Measurements from ENCODE around the gene BCAP31.
"Not testable (repeated sequence)": the region's sequence is repeated elsewhere in the genome, so short reads cannot be mapped to it uniquely, and the experiment has no call there.

BCAP31 gene

GRCh38 chrX:153702336-153703035 lies 21.7 kb downstream of the BCAP31 start:
- CTCF ChIA-PET = interaction anchor here (1.2 kb wide), 1 partner anchor 15 kb away, joined by 4 read pairs; the partner anchor contains the start of gene SLC6A8
- Mint-ChIP-seq H3K4me1 (no peaks in the 10 kb centered on the region), H3K36me3 (peaks cover 8% of the 10 kb centered on the region), H3K27ac (no peak overlapping the region), H3K4me3 (no peak overlapping the region), H3K9me3 (no peaks in the 10 kb centered on the region), H3K27me3 (no peaks in the 10 kb centered on the region)
- DNase-seq = no peak

- no peak for DNase-seq
- Mint-ChIP-seq H3K27me3 (no peaks in the 10 kb centered on the region), H3K4me3 (no peak overlapping the region), H3K4me1 (no peaks in the 10 kb centered on the region), H3K36me3 (peaks cover 12% of the 10 kb centered on the region), H3K27ac (no peak overlapping the region), H3K9me3 (no peaks in the 10 kb centered on the region)
- CTCF ChIA-PET = no interaction called here
Observed at GRCh38 chrX:153701706-153702105, 22.5 kb downstream of the BCAP31 start.

- CTCF ChIA-PET = interaction anchor here (0.6 kb wide), 1 partner anchor 267 kb away, joined by 3 read pairs; no protein-coding TSS in a partner anchor
- DNase-seq = no peak
- Mint-ChIP-seq H3K27ac (no peak overlapping the region), H3K27me3 (no peaks in the 10 kb centered on the region), H3K4me3 (no peak overlapping the region), H3K36me3 (peaks cover 12% of the 10 kb centered on the region), H3K4me1 (no peaks in the 10 kb centered on the region), H3K9me3 (no peaks in the 10 kb centered on the region)
Observed at GRCh38 chrX:153700967-153701366, 23.2 kb downstream of the BCAP31 start.

DNA sequence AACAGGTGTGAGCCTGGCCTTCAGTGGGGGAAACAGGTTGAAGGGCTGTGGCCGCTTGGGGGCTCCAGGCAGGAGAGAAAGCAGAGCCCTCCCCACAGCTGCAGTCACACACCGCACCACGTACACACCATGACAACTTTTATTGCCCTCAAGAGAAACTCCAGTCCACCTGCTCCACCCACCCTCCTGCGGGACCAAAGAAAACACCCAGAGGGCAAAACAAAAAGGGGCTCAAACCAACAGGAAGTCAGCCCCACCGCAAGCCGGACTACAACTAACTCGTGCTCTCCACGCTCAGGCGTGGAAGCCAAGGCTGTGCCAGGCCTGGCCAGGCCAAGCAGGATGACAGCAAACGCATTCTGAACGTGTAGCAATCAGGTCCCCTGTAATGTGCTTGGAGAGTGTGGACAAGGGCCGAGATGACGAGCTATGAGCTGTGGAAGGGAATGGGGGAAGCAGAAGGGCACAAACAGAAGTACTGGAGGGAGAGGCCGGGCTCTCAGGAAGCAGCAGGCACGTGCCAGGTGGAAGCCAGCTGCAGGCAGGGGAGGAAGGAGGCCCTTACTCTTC lies 23.7 kb downstream of the BCAP31 start:
- Mint-ChIP-seq H3K4me3 (no peak overlapping the region), H3K36me3 (peaks cover 12% of the 10 kb centered on the region), H3K4me1 (no peaks in the 10 kb centered on the region), H3K9me3 (no peaks in the 10 kb centered on the region), H3K27me3 (no peaks in the 10 kb centered on the region), H3K27ac (no peak overlapping the region)
- CTCF ChIA-PET = no interaction called here
- DNase-seq = no peak

GRCh38 chrX:153699784-153700371 lies 24.3 kb downstream of the BCAP31 start:
- H3K9me3 Mint-ChIP-seq, CTCF ChIA-PET, DNase-seq, H3K27me3 Mint-ChIP-seq, H3K4me3 Mint-ChIP-seq, H3K27ac Mint-ChIP-seq, H3K4me1 Mint-ChIP-seq: not testable (repeated sequence)
- H3K36me3 Mint-ChIP-seq = peaks cover 11% of the 10 kb centered on the region

GRCh38 chrX:153699210-153699783 lies 24.9 kb downstream of the BCAP31 start:
- H3K4me3 Mint-ChIP-seq, H3K27me3 Mint-ChIP-seq, DNase-seq, H3K36me3 Mint-ChIP-seq, CTCF ChIA-PET, H3K27ac Mint-ChIP-seq, H3K4me1 Mint-ChIP-seq, H3K9me3 Mint-ChIP-seq: not testable (repeated sequence)

DNA sequence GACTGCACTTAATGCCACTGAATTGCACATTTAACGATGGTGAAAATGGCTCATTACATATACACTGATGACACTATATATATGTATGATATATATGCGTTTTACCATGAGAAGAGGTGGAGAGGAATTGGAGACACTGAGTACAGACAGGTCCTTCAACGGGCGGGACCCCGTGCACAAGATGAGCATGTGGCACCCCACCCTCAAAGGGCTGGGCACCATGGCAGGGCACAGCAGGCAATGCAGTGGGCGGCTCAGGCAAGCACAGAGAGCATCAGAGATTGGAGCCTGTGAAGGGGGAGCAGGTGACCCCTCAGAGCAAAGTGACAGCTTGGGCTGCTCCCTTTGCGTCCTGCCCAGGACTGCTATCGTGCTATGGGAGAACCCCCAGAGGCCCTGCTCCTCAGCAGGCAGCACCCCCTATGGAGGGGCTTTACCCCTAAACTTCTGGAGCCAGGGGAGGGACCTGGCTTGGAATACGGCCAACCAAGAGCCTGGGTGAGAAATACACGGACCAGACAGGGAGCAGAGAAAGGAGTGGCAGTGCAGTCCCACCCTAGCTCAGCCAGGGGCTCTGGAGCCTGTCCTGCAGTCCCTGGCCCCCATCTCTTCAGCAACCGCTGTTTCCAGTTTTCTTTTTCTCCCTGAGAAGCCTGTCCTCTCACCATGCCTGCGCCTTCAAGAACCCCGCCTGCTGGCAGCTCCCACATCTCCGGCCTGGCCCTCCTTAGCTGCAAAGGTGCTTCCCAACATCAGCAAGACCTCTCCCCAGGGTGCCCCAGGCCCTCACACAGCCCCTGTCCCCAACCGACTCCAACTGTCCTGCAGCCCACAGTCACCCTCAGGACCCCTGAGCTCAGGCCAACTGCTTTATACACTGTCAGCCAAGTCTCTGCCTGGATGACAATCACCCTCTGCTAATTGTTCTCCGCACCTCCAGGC lies 26.0 kb downstream of the BCAP31 start:
- Mint-ChIP-seq H3K27ac (no peak overlapping the region), H3K36me3 (peaks cover 8% of the 10 kb centered on the region), H3K4me1 (no peaks in the 10 kb centered on the region), H3K27me3 (no peaks in the 10 kb centered on the region), H3K9me3 (no peaks in the 10 kb centered on the region), H3K4me3 (no peak overlapping the region)
- CTCF ChIA-PET = no interaction called here
- no peak for DNase-seq

DNA sequence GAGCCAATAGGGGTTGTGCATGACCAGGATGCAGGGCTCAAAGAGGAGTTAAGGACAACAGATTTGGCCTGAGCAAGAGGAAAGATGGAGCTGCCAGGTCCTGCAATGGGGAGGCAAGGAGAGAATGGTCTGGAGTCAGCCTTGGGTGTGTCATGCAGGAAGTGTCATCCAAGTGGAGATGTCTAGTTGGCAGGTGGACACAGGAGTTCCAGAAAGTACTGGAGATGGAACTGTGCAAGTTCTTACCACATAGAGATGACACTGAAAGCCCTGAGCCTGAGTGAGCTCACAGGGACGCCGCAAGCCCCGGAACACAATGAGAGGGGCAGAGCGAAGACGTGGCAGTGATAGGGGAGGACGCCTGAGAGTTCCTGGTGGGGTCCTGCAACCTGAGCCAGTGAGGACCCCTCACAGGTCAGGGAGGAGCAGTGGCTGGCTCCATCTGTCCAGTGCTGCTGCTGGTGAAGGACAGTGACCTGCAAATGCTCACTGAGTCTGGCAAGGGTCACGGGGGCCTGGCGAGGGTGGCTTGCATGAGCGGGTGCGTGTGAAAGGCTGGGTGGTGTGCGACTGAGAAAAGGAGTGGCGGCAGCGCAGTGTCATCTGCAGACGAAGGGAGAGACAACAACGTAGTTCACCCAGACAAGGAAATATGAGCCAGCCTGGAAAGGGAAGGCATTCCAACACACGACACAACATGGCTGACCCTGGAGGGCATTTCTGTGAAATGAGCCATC lies 27.0 kb downstream of the BCAP31 start:
- H3K4me1 Mint-ChIP-seq, H3K9me3 Mint-ChIP-seq, DNase-seq, H3K4me3 Mint-ChIP-seq, H3K36me3 Mint-ChIP-seq, H3K27me3 Mint-ChIP-seq, H3K27ac Mint-ChIP-seq, CTCF ChIA-PET: not testable (repeated sequence)

- CTCF ChIA-PET, H3K4me1 Mint-ChIP-seq: not testable (repeated sequence)
Observed at GRCh38 chrX:153696538-153696937, 27.6 kb downstream of the BCAP31 start.

GRCh38 chrX:153696100-153696499 lies 28.1 kb downstream of the BCAP31 start:
- Mint-ChIP-seq H3K36me3 (peaks cover 8% of the 10 kb centered on the region), H3K27me3 (peaks cover 3% of the 10 kb centered on the region), H3K27ac (no peak overlapping the region), H3K4me3 (no peak overlapping the region), H3K9me3 (no peaks in the 10 kb centered on the region), H3K4me1 (no peaks in the 10 kb centered on the region)
- CTCF ChIA-PET = no interaction called here
- no peak for DNase-seq

More at GRCh38 chrX:153696538-153696937, 27.6 kb downstream of the BCAP31 start:
- not testable (repeated sequence) for H3K9me3 Mint-ChIP-seq, H3K27me3 Mint-ChIP-seq, H3K36me3 Mint-ChIP-seq, H3K4me3 Mint-ChIP-seq, H3K27ac Mint-ChIP-seq, DNase-seq

- H3K27ac Mint-ChIP-seq = no peak overlapping the region
- peaks cover 8% of the 10 kb centered on the region for H3K36me3 Mint-ChIP-seq
- CTCF ChIA-PET = no interaction called here
- no peak overlapping the region for H3K4me3 Mint-ChIP-seq
- H3K9me3 Mint-ChIP-seq = no peaks in the 10 kb centered on the region
- no peaks in the 10 kb centered on the region for H3K4me1 Mint-ChIP-seq
- no peak for DNase-seq
- H3K27me3 Mint-ChIP-seq = peaks cover 17% of the 10 kb centered on the region
Observed at GRCh38 chrX:153694687-153695270, 29.4 kb downstream of the BCAP31 start.

- DNase-seq, H3K4me3 Mint-ChIP-seq, CTCF ChIA-PET, H3K9me3 Mint-ChIP-seq, H3K4me1 Mint-ChIP-seq, H3K36me3 Mint-ChIP-seq, H3K27ac Mint-ChIP-seq: not testable (repeated sequence)
- H3K27me3 Mint-ChIP-seq = peaks cover 22% of the 10 kb centered on the region
Observed at GRCh38 chrX:153694256-153694655, 29.9 kb downstream of the BCAP31 start.

DNA sequence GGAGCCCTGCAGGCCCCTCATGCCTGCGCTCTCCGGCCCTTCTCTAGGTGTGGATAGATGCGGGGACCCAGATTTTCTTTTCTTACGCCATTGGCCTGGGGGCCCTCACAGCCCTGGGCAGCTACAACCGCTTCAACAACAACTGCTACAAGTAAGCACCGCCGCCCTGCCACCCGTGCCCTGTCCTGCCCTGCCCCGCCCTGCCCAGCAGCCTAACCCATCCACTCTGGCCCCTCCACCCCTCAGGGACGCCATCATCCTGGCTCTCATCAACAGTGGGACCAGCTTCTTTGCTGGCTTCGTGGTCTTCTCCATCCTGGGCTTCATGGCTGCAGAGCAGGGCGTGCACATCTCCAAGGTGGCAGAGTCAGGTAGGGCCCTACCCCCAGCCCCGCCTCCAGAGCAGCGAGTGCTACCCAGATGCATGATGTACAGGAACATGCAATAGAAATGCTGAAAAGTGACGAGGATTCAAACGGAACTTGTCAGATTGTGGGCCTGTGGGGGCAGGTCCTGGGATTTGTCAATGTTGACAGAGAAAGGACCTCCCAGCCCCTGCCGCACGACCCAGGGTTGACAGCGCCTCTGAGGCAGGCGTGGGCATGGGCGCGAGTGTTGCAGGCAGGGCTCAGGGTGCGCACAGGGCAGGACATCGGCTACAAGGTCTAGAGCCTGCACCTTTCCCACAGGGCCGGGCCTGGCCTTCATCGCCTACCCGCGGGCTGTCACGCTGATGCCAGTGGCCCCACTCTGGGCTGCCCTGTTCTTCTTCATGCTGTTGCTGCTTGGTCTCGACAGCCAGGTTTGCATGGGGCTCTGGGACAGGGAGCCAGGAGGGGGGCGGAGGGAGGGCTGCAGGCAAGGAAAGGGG lies 30.7 kb downstream of the BCAP31 start:
- DNase-seq = no peak
- H3K36me3 Mint-ChIP-seq = peaks cover 5% of the 10 kb centered on the region

More for the DNA sequence above, 30.7 kb downstream of the BCAP31 start:
- H3K4me1 Mint-ChIP-seq = no peaks in the 10 kb centered on the region
- H3K9me3 Mint-ChIP-seq = no peaks in the 10 kb centered on the region
- peaks cover 23% of the 10 kb centered on the region for H3K27me3 Mint-ChIP-seq
- H3K4me3 Mint-ChIP-seq = no peak overlapping the region
- CTCF ChIA-PET = no interaction called here
- H3K27ac Mint-ChIP-seq = no peak overlapping the region

Data from activated naive CD4-positive, alpha-beta T cell treated with anti-CD3 and anti-CD28 coated beads, Interleukin-2, amount 10 ng/mL, durations not matched to agents 7 days and 5 days (primary cell).